GM23248 (cell line): ENCODE measurements around the gene ST6GALNAC3.

ENCODE experiments used
- EZH2 ChIP-seq: fragments of 200-600 bp; sonication (generic); IDR thresholded peaks from 2 replicates; pipeline ENCODE4 v1.6.1; 2018; ENCODE audit warnings: antibody characterized with exemption, mild to moderate bottlenecking; ENCODE audit not compliant: insufficient read depth, poor library complexity, severe bottlenecking
- EZH2phosphoT487 ChIP-seq: fragments of 200-600 bp; sonication (generic); IDR thresholded peaks from 2 replicates; pipeline ENCODE4 v1.6.1; 2018; ENCODE audit warnings: antibody characterized with exemption, moderate library complexity, mild to moderate bottlenecking, low read depth; ENCODE audit not compliant: insufficient read depth

GRCh38 chr1:76048926-76049325 lies 25.6 kb upstream of the ST6GALNAC3 start:
- TF ChIP-seq EZH2phosphoT487 (no peak), EZH2 (no peak)
